Smooth muscle cell (in vitro differentiated cells): Measurements from ENCODE around the gene AGAP1. TPM values are rescaled to one million over a fixed set of nuclear protein-coding genes. Genes with fewer than 3 reads are reported as not detected.

Experiments
- DNase-seq: peaks from one replicate; lab custom pipeline; 2025; ENCODE audit not compliant: unreplicated experiment; lab: John Stamatoyannopoulos, UW
- H2AFZ ChIP-seq: fragments of 200-600 bp; sonication (generic); 2 replicates; pipeline ENCODE4 v1.6.0; 2016; ENCODE audit warnings: antibody characterized with exemption, low read depth, mild to moderate bottlenecking
- H3F3A ChIP-seq: fragments of 200-600 bp; sonication (generic); 2 replicates; pipeline ENCODE4 v1.6.0; 2017; ENCODE audit warnings: antibody characterized with exemption, low read depth
- H3K27ac ChIP-seq: fragments of 200-600 bp; sonication (generic); 2 replicates; pipeline ENCODE4 v1.5.1; 2016; ENCODE audit warnings: low read depth, mild to moderate bottlenecking
- H3K27me3 ChIP-seq: fragments of 200-600 bp; sonication (generic); 2 replicates; pipeline ENCODE4 v1.6.1; 2016; ENCODE audit warnings: low read depth, mild to moderate bottlenecking
- H3K36me3 ChIP-seq: fragments of 200-600 bp; sonication (generic); 2 replicates; pipeline ENCODE4 v1.5.1; 2016; ENCODE audit warnings: low read depth
- H3K4me1 ChIP-seq: fragments of 200-600 bp; sonication (generic); 2 replicates; pipeline ENCODE4 v1.5.1; 2016; ENCODE audit warnings: low read depth
- H3K4me2 ChIP-seq: fragments of 200-600 bp; sonication (generic); 2 replicates; pipeline ENCODE4 v1.6.0; 2016; ENCODE audit warnings: mild to moderate bottlenecking
- H3K4me3 ChIP-seq: fragments of 200-600 bp; sonication (generic); 2 replicates; pipeline ENCODE4 v1.5.1; 2016; ENCODE audit warnings: mild to moderate bottlenecking
- H3K79me2 ChIP-seq: fragments of 200-600 bp; sonication (generic); 2 replicates; pipeline ENCODE4 v1.6.0; 2016; ENCODE audit warnings: low read depth, mild to moderate bottlenecking
- H3K9ac ChIP-seq: fragments of 200-600 bp; sonication (generic); 2 replicates; pipeline ENCODE4 v1.6.0; 2016; ENCODE audit warnings: low read depth
- H3K9me3 ChIP-seq: fragments of 200-600 bp; sonication (generic); replicated peaks from 2 replicates; pipeline ENCODE4 v1.5.1; 2016; ENCODE audit warnings: low read depth
- H4K20me1 ChIP-seq: fragments of 200-600 bp; sonication (generic); 2 replicates; pipeline ENCODE4 v1.6.0; 2016; ENCODE audit warnings: low read depth
- WGBS: methylation state at CpG from one replicate; pipeline ENCODE4 v1.1.7; 2016; ENCODE audit warnings: low lambda C conversion rate; 5-methylcytosine and 5-hydroxymethylcytosine counted together
- polyA plus RNA-seq: library from polyadenylated mRNA; unstranded; fragments of >200 nt; fragmentation: Nextera tagmentation; extraction: Ambion mirVana; gene quantifications from 2 replicates; pipeline ENCODE4 v1.2.1, GENCODE V29; 2016
- total RNA-seq: library from RNA; depleted of rRNA; stranded (reverse); fragments of >200 nt; gene quantifications from 2 replicates; pipeline ENCODE4 v1.2.3, GENCODE V29; 2014
- TF ChIP-seq, protein P1 (sequence below): fragments of 200-600 bp; sonication (generic); IDR thresholded peaks from 2 replicates; pipeline ENCODE4 v1.5.1; 2017; ENCODE audit warnings: borderline replicate concordance, mild to moderate bottlenecking, antibody characterized with exemption; ENCODE audit not compliant: insufficient read depth, poor library complexity, severe bottlenecking

Gene AGAP1
- total and polyA plus RNA-seq, 2 experiments from 2014 or later: 3.9 to 9.8 TPM

DNA sequence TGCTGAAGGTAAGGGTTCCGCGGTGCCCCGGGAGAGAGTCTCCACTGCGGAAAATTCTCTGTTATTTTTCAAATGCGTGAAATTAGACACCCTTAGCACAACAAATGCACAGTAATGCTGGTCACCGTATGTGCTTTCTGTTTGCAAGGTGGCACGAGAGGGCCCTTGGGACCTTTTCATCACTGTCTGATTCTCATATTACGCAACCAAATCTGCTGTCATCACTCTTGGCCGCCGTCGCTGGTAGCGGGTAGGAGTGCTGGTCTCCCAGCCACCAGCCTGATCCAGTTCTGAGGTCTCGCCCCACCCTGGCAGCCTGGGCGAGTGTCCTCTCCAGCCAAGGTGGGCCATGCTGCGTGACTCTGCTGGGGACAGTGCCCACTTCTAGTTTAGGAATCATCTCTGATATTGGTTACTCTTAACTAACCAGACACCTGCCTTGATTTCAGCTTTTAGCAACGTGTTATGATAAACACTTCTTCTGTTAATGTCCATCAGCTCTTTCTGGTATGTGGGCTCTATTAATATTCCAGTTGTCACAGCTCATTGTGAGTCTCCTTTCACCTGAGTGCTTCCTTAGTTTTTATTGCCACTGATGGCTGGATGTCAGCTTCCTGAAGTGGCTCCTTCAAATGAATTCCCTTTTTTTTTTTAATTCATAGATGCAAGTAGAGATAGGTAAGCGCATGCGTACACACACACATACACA lies 474.9 kb downstream of the AGAP1 start:
- H3K79me2 ChIP-seq: no peaks in the 10 kb centered on the region
- no peak overlapping the region for H3K9ac ChIP-seq
- H3K36me3 ChIP-seq: no peaks in the 10 kb centered on the region
- H3K4me3 ChIP-seq: no peak overlapping the region
- H2AFZ ChIP-seq: no peak overlapping the region
- H3K4me2 ChIP-seq: no peak overlapping the region
- TF ChIP-seq, protein P1, sequence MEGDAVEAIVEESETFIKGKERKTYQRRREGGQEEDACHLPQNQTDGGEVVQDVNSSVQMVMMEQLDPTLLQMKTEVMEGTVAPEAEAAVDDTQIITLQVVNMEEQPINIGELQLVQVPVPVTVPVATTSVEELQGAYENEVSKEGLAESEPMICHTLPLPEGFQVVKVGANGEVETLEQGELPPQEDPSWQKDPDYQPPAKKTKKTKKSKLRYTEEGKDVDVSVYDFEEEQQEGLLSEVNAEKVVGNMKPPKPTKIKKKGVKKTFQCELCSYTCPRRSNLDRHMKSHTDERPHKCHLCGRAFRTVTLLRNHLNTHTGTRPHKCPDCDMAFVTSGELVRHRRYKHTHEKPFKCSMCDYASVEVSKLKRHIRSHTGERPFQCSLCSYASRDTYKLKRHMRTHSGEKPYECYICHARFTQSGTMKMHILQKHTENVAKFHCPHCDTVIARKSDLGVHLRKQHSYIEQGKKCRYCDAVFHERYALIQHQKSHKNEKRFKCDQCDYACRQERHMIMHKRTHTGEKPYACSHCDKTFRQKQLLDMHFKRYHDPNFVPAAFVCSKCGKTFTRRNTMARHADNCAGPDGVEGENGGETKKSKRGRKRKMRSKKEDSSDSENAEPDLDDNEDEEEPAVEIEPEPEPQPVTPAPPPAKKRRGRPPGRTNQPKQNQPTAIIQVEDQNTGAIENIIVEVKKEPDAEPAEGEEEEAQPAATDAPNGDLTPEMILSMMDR: no peak
- no peak for DNase-seq
- no peaks in the 10 kb centered on the region for H3K27me3 ChIP-seq
- no peaks in the 10 kb centered on the region for H4K20me1 ChIP-seq
- H3K9me3 ChIP-seq: no peaks in the 10 kb centered on the region
- WGBS: 98% methylated on average over 18 of the region's 18 CpGs
- H3K4me1 ChIP-seq: no peaks in the 10 kb centered on the region
- no peak overlapping the region for H3K27ac ChIP-seq
- H3F3A ChIP-seq: no peaks in the 10 kb centered on the region

DNA sequence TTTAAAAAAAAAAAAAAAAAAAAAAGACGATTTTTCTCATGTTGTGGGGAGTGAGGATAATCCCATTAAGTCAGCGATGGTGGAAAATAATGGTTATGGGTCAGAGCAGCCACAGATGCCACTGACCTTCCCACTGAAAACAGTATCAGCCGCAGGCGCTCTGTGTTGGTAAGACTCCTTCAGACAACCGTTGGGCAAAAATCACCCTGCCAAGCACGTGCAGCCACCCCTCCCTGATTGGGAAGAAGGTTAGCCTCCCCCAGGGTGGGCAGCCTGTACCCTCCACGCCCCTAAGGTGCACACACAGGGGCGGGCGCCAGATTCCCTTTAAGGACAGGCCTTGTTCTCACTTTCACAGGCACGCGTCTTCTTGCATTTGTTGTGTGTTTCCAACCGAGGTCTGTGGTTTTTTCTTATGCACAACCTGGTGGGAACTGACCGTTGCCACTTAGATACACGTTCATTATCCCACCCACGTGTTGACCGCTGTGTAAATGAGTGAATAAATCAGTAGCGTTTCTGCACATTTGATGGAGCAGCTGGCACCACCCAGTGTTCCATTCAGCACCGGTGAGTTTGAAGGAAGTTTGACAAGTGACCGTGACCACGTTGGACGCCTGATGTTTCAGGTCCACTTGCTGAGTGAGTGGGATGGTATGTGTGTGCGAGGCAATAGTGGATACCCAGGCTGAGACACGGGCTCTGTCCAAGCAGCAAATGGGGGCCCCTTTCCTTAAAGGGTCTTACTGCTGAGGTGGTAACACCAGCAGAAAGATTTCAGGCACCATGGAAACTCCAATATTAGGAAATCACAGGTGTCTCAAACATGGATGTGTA lies 476.6 kb downstream of the AGAP1 start:
- TF ChIP-seq, protein P1: no peak
- no peaks in the 10 kb centered on the region for H3K4me1 ChIP-seq
- no peaks in the 10 kb centered on the region for H3K36me3 ChIP-seq
- no peaks in the 10 kb centered on the region for H3K79me2 ChIP-seq
- no peak overlapping the region for H2AFZ ChIP-seq
- H4K20me1 ChIP-seq: no peaks in the 10 kb centered on the region
- no peaks in the 10 kb centered on the region for H3K9me3 ChIP-seq
- no peak overlapping the region for H3K4me3 ChIP-seq
- no peaks in the 10 kb centered on the region for H3F3A ChIP-seq
- no peaks in the 10 kb centered on the region for H3K27me3 ChIP-seq
- 94% methylated on average over 23 of the region's 23 CpGs for WGBS
- no peak overlapping the region for H3K27ac ChIP-seq
- DNase-seq: no peak
- H3K4me2 ChIP-seq: no peak overlapping the region
- no peak overlapping the region for H3K9ac ChIP-seq

DNA sequence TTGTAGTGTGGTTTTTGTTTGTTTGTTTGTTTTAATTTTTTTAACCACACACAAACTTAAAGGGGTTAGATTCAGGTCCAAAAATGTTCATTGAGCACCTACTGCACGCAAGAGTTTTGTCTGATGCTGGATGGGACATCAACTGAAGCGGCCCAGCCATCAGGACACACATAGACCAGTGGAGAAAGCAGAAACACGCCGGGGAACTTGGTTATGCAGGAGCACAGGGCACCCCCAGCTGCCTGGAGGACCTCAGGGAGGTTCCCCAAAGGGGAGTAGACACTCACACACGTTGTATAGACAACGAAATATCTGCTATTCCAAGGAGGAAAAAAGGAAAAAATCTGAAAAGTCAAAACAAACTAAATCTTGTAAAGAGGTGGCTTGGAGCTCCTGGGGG lies 482.7 kb downstream of the AGAP1 start:
- Histone ChIP-seq H3K27ac (no peak overlapping the region), H2AFZ (no peak overlapping the region), H3K4me1 (no peaks in the 10 kb centered on the region), H3K4me2 (no peak overlapping the region), H3K36me3 (no peaks in the 10 kb centered on the region), H3F3A (no peaks in the 10 kb centered on the region), H3K79me2 (no peaks in the 10 kb centered on the region), H3K27me3 (no peaks in the 10 kb centered on the region), H3K9ac (no peak overlapping the region), H4K20me1 (peaks cover 12% of the 10 kb centered on the region), H3K4me3 (no peak overlapping the region), H3K9me3 (no peaks in the 10 kb centered on the region)
- no peak for DNase-seq
- TF ChIP-seq, protein P1: no peak
- 96% methylated on average over 6 of the region's 6 CpGs for WGBS
